Choroid plexus epithelial cell (primary cell): Measurements from ENCODE around the gene DTD1.

Experiments
- DNase-seq: peaks from one replicate; pipeline ENCODE4 v3.0.0-alpha.2; 2010; ENCODE audit warnings: low read depth
- H3K4me3 ChIP-seq: 2 replicates; pipeline ENCODE4 v1.5.1; 2011; ENCODE audit warnings: low read depth, mild to moderate bottlenecking, control low read depth, low read length, moderate library complexity
- CTCF ChIP-seq: conservative IDR thresholded peaks from 2 replicates; pipeline ENCODE4 v1.5.1; 2011; ENCODE audit warnings: low read depth, mild to moderate bottlenecking, control low read depth, inconsistent platforms, low read length, moderate library complexity

Gene DTD1

GRCh38 chr20:18553746-18554145, 34.1 kb upstream of the DTD1 start:
- DNase-seq: no peak
- TF ChIP-seq CTCF: no peak
- no peak overlapping the region for H3K4me3 ChIP-seq

GRCh38 chr20:18566892-18567738, 20.7 kb upstream of the DTD1 start, which contains the start of gene SMIM26:
Gene SMIM26, plus strand, starts transcription at chr20:18567432. Its CDS starts 47 bp downstream, at chr20:18567479.
- TF ChIP-seq CTCF: no peak
- DNase-seq: peak; percentile 94
- H3K4me3 ChIP-seq: peak within 1 kb of the TSS; percentile 72

GRCh38 chr20:18567739-18568091, 20.1 kb upstream of the DTD1 start:
- no peak for TF ChIP-seq CTCF
- peak; percentile 22 for DNase-seq

GRCh38 chr20:18571009-18571408, 16.8 kb upstream of the DTD1 start:
- H3K4me3 ChIP-seq: no peak overlapping the region
- no peak for TF ChIP-seq CTCF
- DNase-seq: no peak

More at GRCh38 chr20:18567739-18568091, 20.1 kb upstream of the DTD1 start:
- H3K4me3 ChIP-seq: peak overlapping the region; percentile 72

GRCh38 chr20:18571578-18571977, 16.3 kb upstream of the DTD1 start:
- TF ChIP-seq CTCF: no peak
- H3K4me3 ChIP-seq: no peak overlapping the region
- no peak for DNase-seq

- no peak overlapping the region for H3K4me3 ChIP-seq
- DNase-seq: no peak
- no peak for TF ChIP-seq CTCF
Measured at GRCh38 chr20:18577942-18578341, 9.9 kb upstream of the DTD1 start.

GRCh38 chr20:18578581-18578980, 9.3 kb upstream of the DTD1 start:
- TF ChIP-seq CTCF: no peak
- no peak for DNase-seq
- H3K4me3 ChIP-seq: no peak overlapping the region
